GM18858 (cell line): ENCODE measurements around the gene SMYD2.
A peak's percentile ranks its signal among the peaks of the same experiment; 100 is the strongest.
"Not testable (repeated sequence)": the region's sequence is repeated elsewhere in the genome, so short reads cannot be mapped to it uniquely, and the experiment has no call there.

Experiments
- ATAC-seq: cut with Tn5 transposase; IDR thresholded peaks from one replicate; pipeline ENCODE4 v1.9.1; 2021; ENCODE audit not compliant: unreplicated experiment

The SMYD2 gene

GRCh38 chr1:214271995-214272731, 8.8 kb upstream of the SMYD2 start:
- ATAC-seq, result no peak

GRCh38 chr1:214272964-214273533, 7.9 kb upstream of the SMYD2 start:
- no peak for ATAC-seq

- not testable (repeated sequence) for ATAC-seq
Measured at GRCh38 chr1:214275700-214276099, 5.3 kb upstream of the SMYD2 start.

GRCh38 chr1:214276786-214277185, 4.2 kb upstream of the SMYD2 start:
- no peak for ATAC-seq

- ATAC-seq, result no peak
Measured at GRCh38 chr1:214277704-214278635, 3.0 kb upstream of the SMYD2 start.

GRCh38 chr1:214280386-214281020, 456 bp upstream of the SMYD2 start:
- ATAC-seq, result peak; percentile 44

- peak; percentile 12 for ATAC-seq
Measured at GRCh38 chr1:214281720-214282629, 1.0 kb downstream of the SMYD2 start.

- no peak for ATAC-seq
Measured at GRCh38 chr1:214282630-214283242, 1.8 kb downstream of the SMYD2 start.

GRCh38 chr1:214285610-214286440, 4.9 kb downstream of the SMYD2 start:
- no peak for ATAC-seq

GRCh38 chr1:214287884-214288283, 6.9 kb downstream of the SMYD2 start:
- ATAC-seq, result no peak

GRCh38 chr1:214289574-214290272, 8.8 kb downstream of the SMYD2 start:
- no peak for ATAC-seq

- ATAC-seq, result no peak
Measured at GRCh38 chr1:214290424-214291037, 9.6 kb downstream of the SMYD2 start.

- ATAC-seq, result no peak
Measured at GRCh38 chr1:214292322-214292721, 11.4 kb downstream of the SMYD2 start.

- no peak for ATAC-seq
Measured at GRCh38 chr1:214295934-214296333, 15.0 kb downstream of the SMYD2 start.

- no peak for ATAC-seq
Measured at GRCh38 chr1:214296860-214297745, 16.1 kb downstream of the SMYD2 start.

- no peak for ATAC-seq
Measured at GRCh38 chr1:214300149-214300780, 19.3 kb downstream of the SMYD2 start.
